Fibroblast of lung (primary cell): ENCODE measurements around the gene SLC4A9.

ENCODE experiments used
- EZH2 ChIP-seq: IDR thresholded peaks from 2 replicates; pipeline ENCODE4 v1.5.1; 2012; ENCODE audit warnings: low read length, control low read depth, mild to moderate bottlenecking; ENCODE audit errors: missing control alignments
- TF ChIP-seq, protein P1 (sequence below), 2 donors: IDR thresholded peaks in 1 of 2; conservative IDR thresholded peaks in 1 of 2; 1 replicate in 1 of 2; 2 replicates in 1 of 2; pipeline ENCODE4 v1.5.1; 2011 to 2012; ENCODE audit warnings: low read length in 2 of 2, control low read depth in 1 of 2, inconsistent platforms in 1 of 2, low read depth in 1 of 2, mild to moderate bottlenecking in 1 of 2

- TF ChIP-seq, protein P1, sequence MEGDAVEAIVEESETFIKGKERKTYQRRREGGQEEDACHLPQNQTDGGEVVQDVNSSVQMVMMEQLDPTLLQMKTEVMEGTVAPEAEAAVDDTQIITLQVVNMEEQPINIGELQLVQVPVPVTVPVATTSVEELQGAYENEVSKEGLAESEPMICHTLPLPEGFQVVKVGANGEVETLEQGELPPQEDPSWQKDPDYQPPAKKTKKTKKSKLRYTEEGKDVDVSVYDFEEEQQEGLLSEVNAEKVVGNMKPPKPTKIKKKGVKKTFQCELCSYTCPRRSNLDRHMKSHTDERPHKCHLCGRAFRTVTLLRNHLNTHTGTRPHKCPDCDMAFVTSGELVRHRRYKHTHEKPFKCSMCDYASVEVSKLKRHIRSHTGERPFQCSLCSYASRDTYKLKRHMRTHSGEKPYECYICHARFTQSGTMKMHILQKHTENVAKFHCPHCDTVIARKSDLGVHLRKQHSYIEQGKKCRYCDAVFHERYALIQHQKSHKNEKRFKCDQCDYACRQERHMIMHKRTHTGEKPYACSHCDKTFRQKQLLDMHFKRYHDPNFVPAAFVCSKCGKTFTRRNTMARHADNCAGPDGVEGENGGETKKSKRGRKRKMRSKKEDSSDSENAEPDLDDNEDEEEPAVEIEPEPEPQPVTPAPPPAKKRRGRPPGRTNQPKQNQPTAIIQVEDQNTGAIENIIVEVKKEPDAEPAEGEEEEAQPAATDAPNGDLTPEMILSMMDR (conservative IDR thresholded peaks at IDR 0.05 in 1 of 2, IDR thresholded peaks at IDR 0.05 in 1 of 2; ENCODE audit: low read depth in 1 of 2, low read length in 2 of 2): peak; percentile 78 to 84
- TF ChIP-seq EZH2: no peak
Measured at GRCh38 chr5:140351609-140352334, 8.2 kb upstream of the SLC4A9 start.
